ENCODE data around the gene DLL4. TPM values are rescaled to one million over a fixed set of nuclear protein-coding genes. Genes with fewer than 3 reads are reported as not detected.
"Not testable (repeated sequence)": the region's sequence is repeated elsewhere in the genome, so short reads cannot be mapped to it uniquely, and the experiment has no call there.

The DLL4 gene
- total and polyA plus RNA-seq, 10 of the 15 experiments (the other 5 are each of a cell fraction or from before 2014, with no cell fraction given): 0.04 to 0.16 (median 0.09) TPM; not detected in 6

- no peak for ATAC-seq
- Histone ChIP-seq H3K4me1 (ENCODE audit: control insufficient read depth, insufficient read depth, low read length) (no peaks in the 10 kb centered on the region), H3K36me3 (ENCODE audit: control insufficient read depth in 2 of 2, insufficient read depth in 2 of 2, low read length in 1 of 2) (no peaks in the 10 kb centered on the region), H4K20me1 (ENCODE audit: control insufficient read depth, insufficient read depth) (no peaks in the 10 kb centered on the region), H3K4me3 (no peak overlapping the region), H3K79me2 (ENCODE audit: control insufficient read depth, insufficient read depth, low read length) (no peaks in the 10 kb centered on the region), H3K9me3 (replicated peaks; ENCODE audit: control insufficient read depth, insufficient read depth, low read length) (no peaks in the 10 kb centered on the region), H3K9ac (ENCODE audit: control insufficient read depth, insufficient read depth, low read length) (no peak overlapping the region), H3K27me3 (replicated peaks in 1 of 2; ENCODE audit: control insufficient read depth in 2 of 2, insufficient read depth in 2 of 2, low read length in 1 of 2) (no peaks in the 10 kb centered on the region), H2AFZ (ENCODE audit: control insufficient read depth, low read depth, low read length) (no peak overlapping the region), H3K4me2 (ENCODE audit: control insufficient read depth, insufficient read depth) (no peak overlapping the region), H3K27ac (ENCODE audit: control insufficient read depth, insufficient read depth) (no peak overlapping the region)
- FAIRE-seq: no peak
- 43% methylated on average over 11 of the region's 11 CpGs for whole genome bisulfite sequencing (ENCODE audit: insufficient coverage, insufficient replicate concordance, low lambda C conversion rate, missing lambda C conversion rate)
- ChIA-PET CTCF (interaction anchor here (0.5 kb wide), 1 partner anchor 357 kb away, joined by 3 read pairs; no protein-coding TSS in a partner anchor), POLR2A (no interaction called here), SMC1A (ENCODE audit: uncharacterized antibody, unreplicated experiment) (no interaction called here), RAD21 (ENCODE audit: unreplicated experiment) (no interaction called here)
- in situ Hi-C loops (cut with MboI) (no loop called here), intact Hi-C loops (cut with micrococcal nuclease; ENCODE audit: unreplicated experiment) (no loop called here)
- TF ChIP-seq ZBED1 (IDR thresholded peaks at IDR 0.05; ENCODE audit: borderline replicate concordance): no peak
- BruUV-seq (replicated peaks): no TSS peak
- DNase-seq (ENCODE audit: low read depth, low spot score): no peak
Measured at GRCh38 chr15:40960925-40961324, 31.8 kb downstream of the DLL4 start.

- H3K9me3 ChIP-seq (replicated peaks; ENCODE audit: control insufficient read depth, insufficient read depth, low read length); POLR2A ChIA-PET; H4K20me1 ChIP-seq (ENCODE audit: control insufficient read depth, insufficient read depth); H3K4me1 ChIP-seq (ENCODE audit: control insufficient read depth, insufficient read depth, low read length); H3K4me2 ChIP-seq (ENCODE audit: control insufficient read depth, insufficient read depth); BruUV-seq (replicated peaks); SMC1A ChIA-PET (ENCODE audit: uncharacterized antibody, unreplicated experiment); H3K27ac ChIP-seq (ENCODE audit: control insufficient read depth, insufficient read depth); intact Hi-C loops (cut with micrococcal nuclease; ENCODE audit: unreplicated experiment); in situ Hi-C loops (cut with MboI); H3K36me3 ChIP-seq (ENCODE audit: control insufficient read depth in 2 of 2, insufficient read depth in 2 of 2, low read length in 1 of 2); H3K9ac ChIP-seq (ENCODE audit: control insufficient read depth, insufficient read depth, low read length); ATAC-seq; FAIRE-seq; RAD21 ChIA-PET (ENCODE audit: unreplicated experiment); H2AFZ ChIP-seq (ENCODE audit: control insufficient read depth, low read depth, low read length); H3K4me3 ChIP-seq; H3K79me2 ChIP-seq (ENCODE audit: control insufficient read depth, insufficient read depth, low read length); H3K27me3 ChIP-seq (replicated peaks in 1 of 2; ENCODE audit: control insufficient read depth in 2 of 2, insufficient read depth in 2 of 2, low read length in 1 of 2); DNase-seq (ENCODE audit: low read depth, low spot score): not testable (repeated sequence)
- 79% methylated on average over 15 of the region's 25 CpGs for WGBS (ENCODE audit: insufficient coverage, insufficient replicate concordance, low lambda C conversion rate, missing lambda C conversion rate)
- CTCF ChIA-PET: interaction anchor here (1.1 to 2.6 kb wide), 3 partner anchors 20 to 88 kb away, joined by 3 to 10 read pairs (median 5); partner anchors contain the start of gene RHOV
Measured at GRCh38 chr15:40961740-40962139, 32.6 kb downstream of the DLL4 start.

GRCh38 chr15:40962317-40962716 is 33.2 kb downstream of the DLL4 start:
- H3K79me2 ChIP-seq (ENCODE audit: control insufficient read depth, insufficient read depth, low read length); ATAC-seq; H3K4me3 ChIP-seq; H4K20me1 ChIP-seq (ENCODE audit: control insufficient read depth, insufficient read depth); intact Hi-C loops (cut with micrococcal nuclease; ENCODE audit: unreplicated experiment); RAD21 ChIA-PET (ENCODE audit: unreplicated experiment); BruUV-seq (replicated peaks); H3K9ac ChIP-seq (ENCODE audit: control insufficient read depth, insufficient read depth, low read length); FAIRE-seq; H3K4me2 ChIP-seq (ENCODE audit: control insufficient read depth, insufficient read depth); H3K27ac ChIP-seq (ENCODE audit: control insufficient read depth, insufficient read depth); H3K9me3 ChIP-seq (replicated peaks; ENCODE audit: control insufficient read depth, insufficient read depth, low read length); in situ Hi-C loops (cut with MboI); POLR2A ChIA-PET; H2AFZ ChIP-seq (ENCODE audit: control insufficient read depth, low read depth, low read length); H3K4me1 ChIP-seq (ENCODE audit: control insufficient read depth, insufficient read depth, low read length); H3K36me3 ChIP-seq (ENCODE audit: control insufficient read depth in 2 of 2, insufficient read depth in 2 of 2, low read length in 1 of 2); H3K27me3 ChIP-seq (replicated peaks in 1 of 2; ENCODE audit: control insufficient read depth in 2 of 2, insufficient read depth in 2 of 2, low read length in 1 of 2); DNase-seq (ENCODE audit: low read depth, low spot score): not testable (repeated sequence)
- 77% methylated on average over 14 of the region's 14 CpGs for WGBS (ENCODE audit: insufficient coverage, insufficient replicate concordance, low lambda C conversion rate, missing lambda C conversion rate)
- ChIA-PET SMC1A (ENCODE audit: uncharacterized antibody, unreplicated experiment) (interaction anchor here (0.7 kb wide), 1 partner anchor 15 kb away, joined by 3 read pairs; no protein-coding TSS in a partner anchor), CTCF (interaction anchor here (0.6 to 2.6 kb wide), 4 partner anchors 21 to 1191 kb away, joined by 3 to 10 read pairs (median 4); partner anchors contain the start of gene RHOV)

All from GM12878 (cell line).